Keratinocyte (primary cell): ENCODE measurements around the gene RHOB. TPM values are rescaled to one million over a fixed set of nuclear protein-coding genes. Genes with fewer than 3 reads are reported as not detected.

ENCODE experiments used
- DNase-seq: peaks from one replicate; pipeline ENCODE4 v3.0.0-alpha.2; 2011; ENCODE audit warnings: low read depth, missing footprints, low spot score
- FAIRE-seq: peaks from 2 replicates; lab custom pipeline; 2011; peaks lifted over from hg19 to GRCh38; lab: Jason Lieb, UNC
- H2AFZ ChIP-seq: 2 replicates; pipeline ENCODE4 v1.6.0; 2012; ENCODE audit warnings: low read length, control low read depth, inconsistent platforms; ENCODE audit not compliant: control insufficient read depth
- H3K27ac ChIP-seq: 2 replicates; pipeline ENCODE4 v1.5.1; 2011; ENCODE audit warnings: low read length; ENCODE audit not compliant: control insufficient read depth, insufficient read depth
- H3K27me3 ChIP-seq: 3 replicates; pipeline ENCODE4 v1.6.0; 2011; ENCODE audit warnings: low read length; ENCODE audit not compliant: control insufficient read depth, insufficient read depth; ENCODE audit errors: extremely low read depth
- H3K36me3 ChIP-seq, 2 experiments: 2 replicates in 1 of 2; 3 replicates in 1 of 2; pipeline ENCODE4 v1.5.1; 2011; ENCODE audit warnings: low read length in 2 of 2, mild to moderate bottlenecking in 1 of 2; ENCODE audit not compliant: control insufficient read depth in 2 of 2, insufficient read depth in 2 of 2; ENCODE audit errors: extremely low read depth in 1 of 2
- H3K4me1 ChIP-seq: 3 replicates; pipeline ENCODE4 v1.5.1; 2011; ENCODE audit warnings: low read length; ENCODE audit not compliant: control insufficient read depth, insufficient read depth; ENCODE audit errors: extremely low read depth
- H3K4me2 ChIP-seq: 3 replicates; pipeline ENCODE4 v1.6.0; 2011; ENCODE audit warnings: low read depth, low read length; ENCODE audit not compliant: control insufficient read depth, insufficient read depth; ENCODE audit errors: extremely low read depth
- H3K4me3 ChIP-seq, 3 experiments: fragments of 200-600 bp in 1 of 3; sonication (generic) in 1 of 3; 2 replicates in 2 of 3; 3 replicates in 1 of 3; pipeline ENCODE4 v1.5.1; 2011 to 2016; ENCODE audit warnings: low read length in 3 of 3, mild to moderate bottlenecking in 3 of 3, control low read depth in 2 of 3, inconsistent platforms in 1 of 3, low read depth in 1 of 3, mixed read lengths in 1 of 3, mixed run types in 1 of 3, moderate library complexity in 1 of 3; ENCODE audit not compliant: control insufficient read depth in 2 of 3, insufficient read depth in 2 of 3; ENCODE audit errors: extremely low read depth in 1 of 3
- H3K79me2 ChIP-seq: 2 replicates; pipeline ENCODE4 v1.6.0; 2012; ENCODE audit warnings: low read length; ENCODE audit not compliant: control insufficient read depth, insufficient read depth
- H3K9ac ChIP-seq: 3 replicates; pipeline ENCODE4 v1.6.0; 2011; ENCODE audit warnings: low read length; ENCODE audit not compliant: control insufficient read depth, insufficient read depth; ENCODE audit errors: extremely low read depth
- H3K9me1 ChIP-seq: 3 replicates; pipeline ENCODE4 v1.6.0; 2011; ENCODE audit warnings: low read length; ENCODE audit not compliant: control insufficient read depth, insufficient read depth; ENCODE audit errors: extremely low read depth
- H3K9me3 ChIP-seq: 2 replicates; pipeline ENCODE4 v1.5.1; 2012; ENCODE audit warnings: low read depth, low read length; ENCODE audit not compliant: control insufficient read depth
- H4K20me1 ChIP-seq: 3 replicates; pipeline ENCODE4 v1.6.0; 2011; ENCODE audit warnings: low read length; ENCODE audit not compliant: control insufficient read depth, insufficient read depth; ENCODE audit errors: extremely low read depth
- EZH2 ChIP-seq: IDR thresholded peaks from one replicate; pipeline ENCODE4 v1.6.1; 2012; ENCODE audit warnings: inconsistent platforms, mild to moderate bottlenecking, low read length, moderate library complexity
- dilution Hi-C: fragments of 300-500 bp; cut with MboI; formaldehyde crosslinking; loops from one replicate; pipeline ENCODE4 v1.7.0; 2020; ENCODE audit warnings: low sequenced_read_pairs; ENCODE audit not compliant: extremely low pct_ligation_motif_present
- polyA plus RNA-seq, 5 experiments: library from polyadenylated mRNA; depleted of rRNA in 3 of 5; stranded (reverse) in 3 of 5; stranded (forward) in 1 of 5; unstranded in 1 of 5; fragments of >200 nt; gene quantifications; 1 replicate in 1 of 5; 2 replicates in 3 of 5; 3 replicates in 1 of 5; pipeline versions ENCODE4 v1.2.1 to v1.2.3, GENCODE V29; 2011 to 2012; ENCODE audit warnings: missing spikeins in 2 of 5, low read depth in 1 of 5, low replicate concordance in 1 of 5
- TF ChIP-seq, protein P1 (sequence below), 3 experiments: IDR thresholded peaks in 1 of 3; conservative IDR thresholded peaks in 1 of 3; optimal IDR thresholded peaks in 1 of 3; 2 replicates in 2 of 3; 3 replicates in 1 of 3; pipeline versions ENCODE3 to v1.5.1; 2011; ENCODE audit warnings: low read length in 3 of 3, mild to moderate bottlenecking in 3 of 3, moderate library complexity in 2 of 3, control low read depth in 1 of 3, inconsistent platforms in 1 of 3; ENCODE audit not compliant: insufficient read depth in 2 of 3; ENCODE audit errors: extremely low read depth in 1 of 3

The RHOB gene
- polyA plus RNA-seq, 1 donor (not counting 4 experiments of a cell fraction or from before 2014, with no cell fraction given), result 23.6 TPM

DNA sequence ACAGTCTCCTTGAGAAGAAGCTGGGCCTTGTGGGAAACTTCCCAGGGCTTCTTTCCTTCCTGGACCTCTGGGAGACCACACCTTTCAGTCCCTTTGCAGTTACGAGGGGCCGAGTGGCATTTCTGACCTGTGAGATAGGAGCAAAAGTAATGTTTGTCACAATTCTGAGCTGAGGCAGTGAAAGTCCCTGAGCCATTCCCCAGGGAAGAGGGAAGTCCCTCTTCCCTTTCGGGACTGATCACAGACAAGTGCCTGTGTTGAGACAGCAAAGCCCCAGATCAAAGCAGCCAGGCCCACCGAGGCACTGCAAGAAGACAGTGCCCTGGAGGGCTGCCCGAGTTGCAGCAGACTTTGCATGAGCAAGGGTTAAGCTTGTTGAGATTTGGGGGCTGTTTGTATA is 41.9 kb downstream of the RHOB start:
- H3K4me2 ChIP-seq, result no peak overlapping the region

DNA sequence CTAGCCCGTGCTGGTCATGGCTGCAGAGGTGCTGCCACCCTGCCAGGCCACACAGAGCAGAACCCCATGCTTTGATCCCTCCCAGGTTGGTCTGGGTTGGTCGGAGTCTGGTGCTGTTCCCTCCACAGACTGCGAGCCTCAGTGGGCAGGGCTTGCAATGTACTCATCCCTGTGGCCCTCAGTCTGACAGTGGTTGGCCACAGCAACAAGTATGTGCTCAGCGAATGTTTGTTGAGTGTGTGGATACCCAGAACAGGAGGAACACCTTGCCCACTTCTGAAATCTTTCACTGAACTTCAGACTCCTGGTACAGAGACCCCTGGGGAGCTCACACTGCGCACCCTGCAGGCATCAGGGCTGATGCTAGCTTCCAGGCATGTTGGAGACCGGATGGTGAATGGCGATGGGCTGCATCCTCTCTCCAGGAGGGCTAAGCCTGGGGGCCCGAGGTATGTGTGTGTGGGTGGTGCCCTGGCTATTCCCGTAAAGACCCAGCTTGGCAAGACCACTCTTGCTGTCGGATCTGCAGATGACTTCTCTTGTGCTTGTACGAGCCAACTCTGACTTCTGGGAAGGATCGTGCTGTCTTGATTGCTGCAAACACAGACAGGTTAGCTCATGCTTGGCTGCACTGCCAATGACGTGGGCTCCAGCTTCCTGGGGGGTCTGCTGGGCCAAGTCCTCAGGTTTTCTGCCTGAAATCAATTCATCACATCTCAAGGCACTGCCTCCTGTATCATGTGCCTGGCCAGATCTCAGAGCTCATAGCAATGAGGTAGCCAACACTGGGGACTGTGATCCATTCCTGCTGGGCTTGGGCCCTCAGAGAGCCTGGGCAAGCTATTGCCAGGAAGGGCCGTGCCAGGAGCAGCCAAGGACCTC is 43.7 kb downstream of the RHOB start:
- FAIRE-seq, result peak; percentile 86
- H3K79me2 ChIP-seq, result no peaks in the 10 kb centered on the region
- peak overlapping the region; percentile 37 for H2AFZ ChIP-seq
- H3K9me1 ChIP-seq, result no peaks in the 10 kb centered on the region
- no peaks in the 10 kb centered on the region for H4K20me1 ChIP-seq
- no peak overlapping the region for H3K9ac ChIP-seq
- peaks cover 18% of the 10 kb centered on the region for H3K4me1 ChIP-seq
- TF ChIP-seq, protein P1, sequence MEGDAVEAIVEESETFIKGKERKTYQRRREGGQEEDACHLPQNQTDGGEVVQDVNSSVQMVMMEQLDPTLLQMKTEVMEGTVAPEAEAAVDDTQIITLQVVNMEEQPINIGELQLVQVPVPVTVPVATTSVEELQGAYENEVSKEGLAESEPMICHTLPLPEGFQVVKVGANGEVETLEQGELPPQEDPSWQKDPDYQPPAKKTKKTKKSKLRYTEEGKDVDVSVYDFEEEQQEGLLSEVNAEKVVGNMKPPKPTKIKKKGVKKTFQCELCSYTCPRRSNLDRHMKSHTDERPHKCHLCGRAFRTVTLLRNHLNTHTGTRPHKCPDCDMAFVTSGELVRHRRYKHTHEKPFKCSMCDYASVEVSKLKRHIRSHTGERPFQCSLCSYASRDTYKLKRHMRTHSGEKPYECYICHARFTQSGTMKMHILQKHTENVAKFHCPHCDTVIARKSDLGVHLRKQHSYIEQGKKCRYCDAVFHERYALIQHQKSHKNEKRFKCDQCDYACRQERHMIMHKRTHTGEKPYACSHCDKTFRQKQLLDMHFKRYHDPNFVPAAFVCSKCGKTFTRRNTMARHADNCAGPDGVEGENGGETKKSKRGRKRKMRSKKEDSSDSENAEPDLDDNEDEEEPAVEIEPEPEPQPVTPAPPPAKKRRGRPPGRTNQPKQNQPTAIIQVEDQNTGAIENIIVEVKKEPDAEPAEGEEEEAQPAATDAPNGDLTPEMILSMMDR (optimal IDR thresholded peaks at IDR 0.05 in 1 of 3, IDR thresholded peaks at IDR 0.05 in 1 of 3, conservative IDR thresholded peaks at IDR 0.05 in 1 of 3; ENCODE audit: extremely low read depth in 1 of 3, insufficient read depth in 2 of 3, low read length in 3 of 3), result no peak
- TF ChIP-seq EZH2, result no peak
- peak overlapping the region; percentile 52 for H3K27ac ChIP-seq
- no peak for DNase-seq
- dilution Hi-C loops, result no loop called here
- no peaks in the 10 kb centered on the region for H3K36me3 ChIP-seq
- no peaks in the 10 kb centered on the region for H3K9me3 ChIP-seq
- peak overlapping the region; percentile 22 for H3K4me2 ChIP-seq
- no peaks in the 10 kb centered on the region for H3K27me3 ChIP-seq
- no peak overlapping the region for H3K4me3 ChIP-seq

More for the DNA sequence above, 41.9 kb downstream of the RHOB start:
- FAIRE-seq (no peak), DNase-seq (no peak)
- Histone ChIP-seq H3K9me3 (no peaks in the 10 kb centered on the region), H3K27ac (no peak overlapping the region), H3K27me3 (no peaks in the 10 kb centered on the region), H3K36me3 (no peaks in the 10 kb centered on the region), H3K9me1 (no peaks in the 10 kb centered on the region), H3K4me3 (no peak overlapping the region), H3K4me1 (peaks cover 18% of the 10 kb centered on the region), H2AFZ (no peak overlapping the region), H4K20me1 (no peaks in the 10 kb centered on the region), H3K79me2 (no peaks in the 10 kb centered on the region), H3K9ac (no peak overlapping the region)
- TF ChIP-seq, protein P1 (optimal IDR thresholded peaks at IDR 0.05 in 1 of 3, IDR thresholded peaks at IDR 0.05 in 1 of 3, conservative IDR thresholded peaks at IDR 0.05 in 1 of 3; ENCODE audit: extremely low read depth in 1 of 3, insufficient read depth in 2 of 3, low read length in 3 of 3), result no peak
- no peak for TF ChIP-seq EZH2
- dilution Hi-C loops, result no loop called here
